ENCODE results near the gene FARS2. TPM values are rescaled to one million over a fixed set of nuclear protein-coding genes. Genes with fewer than 3 reads are reported as not detected.

The FARS2 gene
- total and polyA plus RNA-seq, 2 of the 13 experiments (the other 11 are each of a cell fraction or from before 2014, with no cell fraction given), result 15.4 to 26.0 TPM

- BruUV-seq (replicated peaks), result no TSS peak
- no peaks in the 10 kb centered on the region for H4K20me1 ChIP-seq (ENCODE audit: insufficient read depth, low read length)
- no peak overlapping the region for H2AFZ ChIP-seq (ENCODE audit: low read length)
- no peak overlapping the region for H3K27ac ChIP-seq (ENCODE audit: extremely low read length, insufficient read depth, low read length)
- no peaks in the 10 kb centered on the region for H3K79me2 ChIP-seq (ENCODE audit: insufficient read depth, low read length)
- intact Hi-C loops (cut with micrococcal nuclease; ENCODE audit: unreplicated experiment) (no loop called here), in situ Hi-C loops (cut with HindIII; ENCODE audit: extremely low pct_ligation_motif_present, low pct_unique_long_range_greater_than_20kb) (no loop called here)
- FAIRE-seq, result no peak
- H3K4me2 ChIP-seq (ENCODE audit: low read depth, low read length), result no peak overlapping the region
- CTCF ChIA-PET (ENCODE audit: low intra/inter-chr PET ratio, low total read pairs), result no interaction called here
- TF ChIP-seq ZNF724P (CRISPR knock-in tag; IDR thresholded peaks at IDR 0.05; ENCODE audit: borderline replicate concordance) (no peak), ZNF709 (CRISPR knock-in tag; IDR thresholded peaks at IDR 0.05) (no peak)
- H3K9me3 ChIP-seq (ENCODE audit: low read length), result no peaks in the 10 kb centered on the region
- no peak overlapping the region for H3K4me3 ChIP-seq (replicated peaks in 1 of 3; ENCODE audit: insufficient read depth in 1 of 3, low read depth in 2 of 3, low read length in 3 of 3)
- DNase-seq (ENCODE audit: low spot score), result no peak
- no peaks in the 10 kb centered on the region for H3K4me1 ChIP-seq (ENCODE audit: insufficient read depth, low read length)
- H3K36me3 ChIP-seq (replicated peaks in 1 of 2; ENCODE audit: control insufficient read depth in 1 of 2, insufficient read depth in 2 of 2, low read length in 2 of 2), result no peaks in the 10 kb centered on the region
- ATAC-seq, result no peak
- no peaks in the 10 kb centered on the region for H3K27me3 ChIP-seq (ENCODE audit: control insufficient read depth in 1 of 2, insufficient read depth in 2 of 2, low read length in 2 of 2)
- WGBS (ENCODE audit: low lambda C conversion rate), result 99% methylated on average over 4 of the region's 4 CpGs
- POLR2A ChIA-PET, result no interaction called here
- no peak overlapping the region for H3K9ac ChIP-seq (ENCODE audit: insufficient read depth, low read depth, low read length)
Observed at GRCh38 chr6:5468586-5468985, 207.3 kb downstream of the FARS2 start.

GRCh38 chr6:5469101-5469846 lies 208.0 kb downstream of the FARS2 start:
- no peaks in the 10 kb centered on the region for H3K27me3 ChIP-seq (ENCODE audit: control insufficient read depth in 1 of 2, insufficient read depth in 2 of 2, low read length in 2 of 2)
- in situ Hi-C loops (cut with HindIII; ENCODE audit: extremely low pct_ligation_motif_present, low pct_unique_long_range_greater_than_20kb), result no loop called here
- ChIA-PET POLR2A (no interaction called here), CTCF (ENCODE audit: low intra/inter-chr PET ratio, low total read pairs) (no interaction called here)
- no peak overlapping the region for H3K27ac ChIP-seq (ENCODE audit: extremely low read length, insufficient read depth, low read length)
- H3K4me3 ChIP-seq (replicated peaks in 1 of 3; ENCODE audit: insufficient read depth in 1 of 3, low read depth in 2 of 3, low read length in 3 of 3), result no peak overlapping the region
- no peaks in the 10 kb centered on the region for H4K20me1 ChIP-seq (ENCODE audit: insufficient read depth, low read length)
- DNase-seq (ENCODE audit: low spot score) (no peak), FAIRE-seq (no peak), ATAC-seq (no peak)
- no peak overlapping the region for H2AFZ ChIP-seq (ENCODE audit: low read length)
- H3K36me3 ChIP-seq (replicated peaks in 1 of 2; ENCODE audit: control insufficient read depth in 1 of 2, insufficient read depth in 2 of 2, low read length in 2 of 2), result no peaks in the 10 kb centered on the region
- no peaks in the 10 kb centered on the region for H3K4me1 ChIP-seq (ENCODE audit: insufficient read depth, low read length)
- BruUV-seq (replicated peaks), result no TSS peak
- H3K9ac ChIP-seq (ENCODE audit: insufficient read depth, low read depth, low read length), result no peak overlapping the region
- TF ChIP-seq CENPT (CRISPR knock-in tag; IDR thresholded peaks at IDR 0.05; ENCODE audit: low read depth), result no peak
- no peak for TF ChIP-seq MZF1 (CRISPR knock-in tag; IDR thresholded peaks at IDR 0.05; ENCODE audit: borderline replicate concordance)
- no peak for TF ChIP-seq ZC3H4 (CRISPR knock-in tag; IDR thresholded peaks at IDR 0.05; ENCODE audit: borderline replicate concordance)
- H3K9me3 ChIP-seq (ENCODE audit: low read length), result no peaks in the 10 kb centered on the region
- H3K4me2 ChIP-seq (ENCODE audit: low read depth, low read length), result no peak overlapping the region
- no peaks in the 10 kb centered on the region for H3K79me2 ChIP-seq (ENCODE audit: insufficient read depth, low read length)
- intact Hi-C loops (cut with micrococcal nuclease; ENCODE audit: unreplicated experiment), result no loop called here
- 94% methylated on average over 14 of the region's 14 CpGs for WGBS (ENCODE audit: low lambda C conversion rate)

All from HepG2 (cell line).